ENCODE data around the gene ARHGEF9.

ARHGEF9 gene

DNA sequence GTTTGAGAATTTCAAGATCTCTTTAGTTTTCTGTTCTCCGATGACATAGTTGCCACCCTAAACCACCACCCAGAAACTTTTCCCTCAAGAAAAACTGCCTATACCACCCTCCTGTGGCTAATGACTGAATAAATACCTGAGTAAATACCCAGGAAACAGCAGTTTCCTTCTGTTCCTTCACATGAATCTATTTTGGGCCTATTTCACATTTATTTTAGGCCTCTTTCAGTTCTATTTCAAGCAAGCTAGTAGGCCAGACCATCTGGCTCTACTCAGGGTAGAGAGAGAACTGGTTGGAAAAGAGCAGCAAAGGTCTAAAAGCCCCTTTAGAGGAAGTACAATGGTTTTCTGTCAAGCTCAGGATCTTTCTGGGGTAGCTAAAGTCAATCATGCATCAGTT is 23.4 kb downstream of the ARHGEF9 start:
- Histone ChIP-seq H3K27me3 (ENCODE audit: insufficient read depth, low read length) (no peaks in the 10 kb centered on the region), H3K9me3 (ENCODE audit: low read length) (no peaks in the 10 kb centered on the region), H2AFZ (ENCODE audit: low read depth, low read length) (no peak overlapping the region), H3K4me1 (ENCODE audit: insufficient read depth, low read length) (no peaks in the 10 kb centered on the region), H3K4me3 (ENCODE audit: low read length) (no peak overlapping the region), H3K36me3 (ENCODE audit: insufficient read depth, low read length) (no peaks in the 10 kb centered on the region)

DNA sequence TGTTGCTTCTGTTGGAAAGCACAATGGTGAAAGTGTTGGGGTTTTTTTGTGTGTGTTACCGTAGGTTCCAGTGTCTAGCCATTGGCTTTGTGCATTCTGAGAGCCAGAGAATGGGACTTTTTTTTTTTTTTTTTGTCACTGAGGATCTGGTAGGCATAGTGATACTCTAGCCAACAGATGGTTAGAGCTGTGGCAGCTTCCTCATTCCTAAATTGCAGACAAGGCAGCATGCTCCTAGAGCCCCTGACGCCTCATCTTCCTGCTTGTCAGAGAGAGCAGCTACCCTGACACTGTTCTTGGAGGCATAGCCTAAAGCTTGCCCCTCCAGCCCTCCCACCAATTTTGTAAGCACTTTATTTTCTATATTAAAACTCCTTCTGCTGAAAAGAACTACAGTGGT is 27.0 kb downstream of the ARHGEF9 start:
- H3K36me3 ChIP-seq (ENCODE audit: insufficient read depth, low read length), result no peaks in the 10 kb centered on the region
- no peaks in the 10 kb centered on the region for H3K9me3 ChIP-seq (ENCODE audit: low read length)
- no peaks in the 10 kb centered on the region for H3K27me3 ChIP-seq (ENCODE audit: insufficient read depth, low read length)
- peaks cover 6% of the 10 kb centered on the region for H3K4me1 ChIP-seq (ENCODE audit: insufficient read depth, low read length)
- no peak overlapping the region for H3K4me3 ChIP-seq (ENCODE audit: low read length)
- no peak overlapping the region for H2AFZ ChIP-seq (ENCODE audit: low read depth, low read length)

GRCh38 chrX:63755892-63756291 is 29.1 kb downstream of the ARHGEF9 start:
- no peaks in the 10 kb centered on the region for H3K9me3 ChIP-seq (ENCODE audit: low read length)
- peak overlapping the region; percentile 45 for H3K4me3 ChIP-seq (ENCODE audit: low read length)
- H3K36me3 ChIP-seq (ENCODE audit: insufficient read depth, low read length), result no peaks in the 10 kb centered on the region
- peaks cover 25% of the 10 kb centered on the region for H3K4me1 ChIP-seq (ENCODE audit: insufficient read depth, low read length)
- H2AFZ ChIP-seq (ENCODE audit: low read depth, low read length), result no peak overlapping the region
- no peaks in the 10 kb centered on the region for H3K27me3 ChIP-seq (ENCODE audit: insufficient read depth, low read length)

DNA sequence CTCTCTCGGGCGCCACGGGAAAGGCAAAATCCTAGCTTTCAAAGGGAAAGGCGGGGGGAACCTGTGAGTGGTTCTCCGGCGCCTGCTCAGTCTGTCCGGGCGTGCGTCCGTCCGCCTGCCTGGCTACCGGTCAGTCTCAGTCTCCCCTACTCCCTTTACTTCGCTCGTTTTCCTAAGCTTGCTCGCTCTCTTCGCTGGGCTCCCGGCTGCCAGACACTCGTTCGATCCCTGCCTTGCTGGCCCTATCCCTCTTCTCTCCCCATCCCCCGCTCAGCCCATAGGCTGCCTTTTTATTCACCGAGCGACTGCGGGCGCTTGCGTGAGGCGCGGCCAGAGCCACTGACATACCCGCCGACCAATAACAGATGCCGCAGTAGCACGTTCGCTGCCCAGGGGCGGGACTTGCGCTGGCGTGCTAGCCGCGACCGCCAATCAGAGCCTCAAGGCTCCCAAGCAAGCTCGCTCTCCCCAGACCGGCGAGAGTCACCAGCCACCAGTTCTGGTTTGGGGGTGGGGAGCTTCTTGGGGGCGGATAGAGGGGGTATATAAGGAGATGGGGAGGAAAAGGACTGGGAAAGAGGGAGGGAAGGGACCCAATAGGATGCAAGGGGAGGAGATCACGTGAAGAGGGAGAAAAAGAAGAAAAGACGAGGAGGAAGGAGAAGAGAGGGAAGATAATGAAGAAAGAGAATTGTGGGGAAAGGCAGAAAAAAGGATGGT is 30.0 kb downstream of the ARHGEF9 start:
- peak overlapping the region; percentile 65 for H3K4me3 ChIP-seq (ENCODE audit: low read length)
- no peaks in the 10 kb centered on the region for H3K36me3 ChIP-seq (ENCODE audit: insufficient read depth, low read length)
- peaks cover 33% of the 10 kb centered on the region for H3K4me1 ChIP-seq (ENCODE audit: insufficient read depth, low read length)
- H3K9me3 ChIP-seq (ENCODE audit: low read length), result no peaks in the 10 kb centered on the region
- no peaks in the 10 kb centered on the region for H3K27me3 ChIP-seq (ENCODE audit: insufficient read depth, low read length)
- H2AFZ ChIP-seq (ENCODE audit: low read depth, low read length), result no peak overlapping the region

DNA sequence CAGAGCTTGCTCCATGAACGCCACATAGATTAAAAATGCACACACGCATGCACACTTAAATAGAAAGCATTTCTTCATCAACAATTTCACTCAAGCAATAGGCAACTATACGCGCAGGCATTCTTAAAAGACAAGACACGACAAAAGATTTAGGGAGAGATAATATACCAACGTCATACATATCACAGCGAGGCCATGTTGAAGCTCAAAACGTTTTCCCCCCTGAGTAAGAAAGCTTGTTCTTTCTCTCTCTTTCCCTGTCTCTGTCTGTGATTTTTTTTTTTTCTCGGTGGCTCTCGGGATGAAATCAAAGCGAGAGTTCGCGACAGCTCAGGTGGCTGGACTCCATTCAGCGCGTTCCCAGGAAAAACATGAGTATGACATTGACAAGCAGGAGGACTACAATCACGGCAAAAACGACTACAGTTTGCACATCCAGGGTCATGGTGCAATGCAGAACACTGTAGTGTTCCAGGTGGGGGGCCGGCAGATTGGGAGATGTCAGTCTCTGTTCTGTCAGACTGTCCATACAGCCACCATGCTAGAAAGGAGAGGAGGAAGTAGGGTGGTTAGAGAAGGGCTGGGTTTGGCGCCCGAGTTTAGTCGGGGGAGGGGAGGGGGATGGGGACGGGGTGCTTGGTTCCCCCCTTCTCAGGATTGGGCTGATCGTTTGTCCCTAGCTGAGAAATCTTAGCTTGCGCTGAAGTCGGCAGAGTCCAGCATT is 30.7 kb downstream of the ARHGEF9 start:
- no peaks in the 10 kb centered on the region for H3K36me3 ChIP-seq (ENCODE audit: insufficient read depth, low read length)
- no peaks in the 10 kb centered on the region for H3K9me3 ChIP-seq (ENCODE audit: low read length)
- no peaks in the 10 kb centered on the region for H3K27me3 ChIP-seq (ENCODE audit: insufficient read depth, low read length)
- H3K4me3 ChIP-seq (ENCODE audit: low read length), result peak overlapping the region; percentile 65
- H3K4me1 ChIP-seq (ENCODE audit: insufficient read depth, low read length), result peaks cover 33% of the 10 kb centered on the region
- H2AFZ ChIP-seq (ENCODE audit: low read depth, low read length), result no peak overlapping the region

GRCh38 chrX:63751481-63751880 is 33.5 kb downstream of the ARHGEF9 start:
- Histone ChIP-seq H3K9me3 (ENCODE audit: low read length) (no peaks in the 10 kb centered on the region), H2AFZ (ENCODE audit: low read depth, low read length) (no peak overlapping the region), H3K27me3 (ENCODE audit: insufficient read depth, low read length) (no peaks in the 10 kb centered on the region), H3K4me1 (ENCODE audit: insufficient read depth, low read length) (peaks cover 33% of the 10 kb centered on the region), H3K36me3 (ENCODE audit: insufficient read depth, low read length) (no peaks in the 10 kb centered on the region), H3K4me3 (ENCODE audit: low read length) (peak overlapping the region; percentile 65)

DNA sequence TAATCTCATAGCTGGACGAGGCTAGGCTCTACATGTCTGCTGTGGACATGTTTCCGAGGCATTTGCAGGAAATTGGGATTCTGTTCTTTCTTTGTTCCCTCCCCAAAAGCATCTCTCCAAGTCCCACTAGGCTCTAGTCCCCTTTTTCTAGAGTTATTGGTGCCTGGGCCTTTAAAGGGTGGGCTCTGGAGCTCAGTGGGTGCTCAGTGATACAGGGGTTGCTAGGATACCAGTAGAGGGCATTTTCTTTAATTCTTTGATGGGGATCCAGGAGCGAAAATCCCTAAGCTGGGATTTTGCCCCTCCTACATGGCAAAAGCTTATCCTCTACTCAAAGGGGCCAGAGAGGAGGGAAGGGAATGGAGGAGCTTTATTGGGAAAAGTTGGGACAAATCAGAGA is 34.2 kb downstream of the ARHGEF9 start:
- Histone ChIP-seq H3K27me3 (ENCODE audit: insufficient read depth, low read length) (no peaks in the 10 kb centered on the region), H2AFZ (ENCODE audit: low read depth, low read length) (no peak overlapping the region), H3K4me3 (ENCODE audit: low read length) (no peak overlapping the region), H3K4me1 (ENCODE audit: insufficient read depth, low read length) (peaks cover 33% of the 10 kb centered on the region), H3K9me3 (ENCODE audit: low read length) (no peaks in the 10 kb centered on the region), H3K36me3 (ENCODE audit: insufficient read depth, low read length) (no peaks in the 10 kb centered on the region)

DNA sequence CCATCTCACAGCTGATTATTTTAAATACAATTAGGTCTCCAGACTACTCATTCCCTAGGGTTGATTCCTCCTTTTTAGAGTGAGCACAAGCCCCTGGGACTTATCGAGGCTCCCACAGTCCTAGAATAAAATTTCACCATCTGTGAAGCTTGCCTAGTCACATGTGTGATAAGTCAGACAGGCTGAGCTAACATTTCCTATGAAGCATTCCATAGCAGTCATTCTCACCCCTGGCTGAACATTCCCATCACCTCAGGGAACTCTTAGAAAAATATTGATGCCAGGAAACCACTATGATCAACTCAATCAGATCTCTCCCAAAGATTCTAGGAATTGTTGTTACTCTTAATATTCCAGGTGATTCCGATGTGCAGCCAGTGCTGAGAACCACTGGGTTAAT is 37.7 kb downstream of the ARHGEF9 start:
- no peaks in the 10 kb centered on the region for H3K9me3 ChIP-seq (ENCODE audit: low read length)
- H3K4me3 ChIP-seq (ENCODE audit: low read length), result no peak overlapping the region
- peaks cover 22% of the 10 kb centered on the region for H3K4me1 ChIP-seq (ENCODE audit: insufficient read depth, low read length)
- H3K27me3 ChIP-seq (ENCODE audit: insufficient read depth, low read length), result no peaks in the 10 kb centered on the region
- H3K36me3 ChIP-seq (ENCODE audit: insufficient read depth, low read length), result no peaks in the 10 kb centered on the region
- H2AFZ ChIP-seq (ENCODE audit: low read depth, low read length), result no peak overlapping the region

- Histone ChIP-seq H3K4me1 (ENCODE audit: insufficient read depth, low read length) (peaks cover 16% of the 10 kb centered on the region), H3K9me3 (ENCODE audit: low read length) (no peaks in the 10 kb centered on the region), H3K36me3 (ENCODE audit: insufficient read depth, low read length) (no peaks in the 10 kb centered on the region), H2AFZ (ENCODE audit: low read depth, low read length) (no peak overlapping the region), H3K27me3 (ENCODE audit: insufficient read depth, low read length) (no peaks in the 10 kb centered on the region), H3K4me3 (ENCODE audit: low read length) (no peak overlapping the region)
These were observed 38.3 kb downstream of the ARHGEF9 start for GRCh38 chrX:63746715-63747114.

GRCh38 chrX:63746278-63746677 is 38.7 kb downstream of the ARHGEF9 start:
- H3K36me3 ChIP-seq (ENCODE audit: insufficient read depth, low read length), result no peaks in the 10 kb centered on the region
- H3K9me3 ChIP-seq (ENCODE audit: low read length), result no peaks in the 10 kb centered on the region
- H3K4me3 ChIP-seq (ENCODE audit: low read length), result no peak overlapping the region
- H3K4me1 ChIP-seq (ENCODE audit: insufficient read depth, low read length), result peaks cover 12% of the 10 kb centered on the region
- H3K27me3 ChIP-seq (ENCODE audit: insufficient read depth, low read length), result no peaks in the 10 kb centered on the region
- H2AFZ ChIP-seq (ENCODE audit: low read depth, low read length), result no peak overlapping the region

GRCh38 chrX:63744850-63745394 is 40.1 kb downstream of the ARHGEF9 start:
- H3K4me1 ChIP-seq (ENCODE audit: insufficient read depth, low read length), result no peaks in the 10 kb centered on the region
- H3K36me3 ChIP-seq (ENCODE audit: insufficient read depth, low read length), result no peaks in the 10 kb centered on the region
- no peak overlapping the region for H3K4me3 ChIP-seq (ENCODE audit: low read length)
- H3K9me3 ChIP-seq (ENCODE audit: low read length), result no peaks in the 10 kb centered on the region
- H2AFZ ChIP-seq (ENCODE audit: low read depth, low read length), result no peak overlapping the region
- no peaks in the 10 kb centered on the region for H3K27me3 ChIP-seq (ENCODE audit: insufficient read depth, low read length)

GRCh38 chrX:63743596-63743995 is 41.4 kb downstream of the ARHGEF9 start:
- Histone ChIP-seq H3K4me3 (ENCODE audit: low read length) (no peak overlapping the region), H3K27me3 (ENCODE audit: insufficient read depth, low read length) (no peaks in the 10 kb centered on the region), H3K9me3 (ENCODE audit: low read length) (no peaks in the 10 kb centered on the region)

DNA sequence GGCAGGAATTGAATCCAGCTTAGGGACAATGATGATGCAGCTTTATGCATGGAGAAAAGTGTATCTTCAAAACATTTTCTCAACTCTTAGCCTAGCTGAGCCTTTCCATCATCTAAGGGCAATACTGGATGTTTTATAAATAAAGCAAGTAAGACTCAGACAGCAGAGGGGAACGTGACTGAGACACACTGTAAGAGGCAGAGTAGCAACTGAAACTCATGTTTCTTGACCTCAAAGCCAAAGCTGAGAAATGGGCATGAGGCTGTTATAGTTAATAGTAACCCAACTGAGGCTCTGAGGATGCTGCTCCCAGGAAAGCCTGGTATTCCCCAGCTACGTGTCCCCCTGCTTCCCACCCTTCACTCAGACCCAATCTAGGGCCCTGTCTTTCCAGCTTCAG is 44.6 kb downstream of the ARHGEF9 start:
- Histone ChIP-seq H3K36me3 (ENCODE audit: insufficient read depth, low read length) (no peaks in the 10 kb centered on the region), H2AFZ (ENCODE audit: low read depth, low read length) (no peak overlapping the region)

More at GRCh38 chrX:63743596-63743995, 41.4 kb downstream of the ARHGEF9 start:
- H3K36me3 ChIP-seq (ENCODE audit: insufficient read depth, low read length), result no peaks in the 10 kb centered on the region
- no peaks in the 10 kb centered on the region for H3K4me1 ChIP-seq (ENCODE audit: insufficient read depth, low read length)
- H2AFZ ChIP-seq (ENCODE audit: low read depth, low read length), result no peak overlapping the region

More for the DNA sequence above, 44.6 kb downstream of the ARHGEF9 start:
- H3K27me3 ChIP-seq (ENCODE audit: insufficient read depth, low read length), result no peaks in the 10 kb centered on the region
- no peak overlapping the region for H3K4me3 ChIP-seq (ENCODE audit: low read length)
- H3K9me3 ChIP-seq (ENCODE audit: low read length), result no peaks in the 10 kb centered on the region
- no peaks in the 10 kb centered on the region for H3K4me1 ChIP-seq (ENCODE audit: insufficient read depth, low read length)

Data from neuron (in vitro differentiated cells).